Progenitor cell of endocrine pancreas (in vitro differentiated cells): ENCODE measurements around the gene CCS. TPM values are rescaled to one million over a fixed set of nuclear protein-coding genes. Genes with fewer than 3 reads are reported as not detected.
A peak's percentile ranks its signal among the peaks of the same experiment; 100 is the strongest.

Source experiments
- DNase-seq: peaks from one replicate; pipeline ENCODE4 v3.0.0; 2021; ENCODE audit warnings: low spot score; ENCODE audit not compliant: unreplicated experiment
- H3K27ac Mint-ChIP-seq: 2 replicates; pipeline ENCODE4 v1.8.0; 2021; ENCODE audit warnings: mild to moderate bottlenecking, moderate library complexity, mixed read lengths
- H3K27me3 Mint-ChIP-seq: 2 replicates; pipeline ENCODE4 v1.8.0; 2021; ENCODE audit warnings: mixed read lengths
- H3K36me3 Mint-ChIP-seq: 2 replicates; pipeline ENCODE4 v1.8.0; 2022; ENCODE audit warnings: mixed read lengths; ENCODE audit not compliant: insufficient read depth
- H3K4me1 Mint-ChIP-seq: 2 replicates; pipeline ENCODE4 v1.8.0; 2021; ENCODE audit warnings: low read depth, mixed read lengths
- H3K4me3 Mint-ChIP-seq: 2 replicates; pipeline ENCODE4 v1.8.0; 2021; ENCODE audit warnings: low read depth, mild to moderate bottlenecking, moderate library complexity, mixed read lengths
- H3K9me3 Mint-ChIP-seq: 2 replicates; pipeline ENCODE4 v1.8.0; 2021; ENCODE audit warnings: low read depth, mixed read lengths
- total RNA-seq: library from RNA; stranded (reverse); gene quantifications from 2 replicates; pipeline ENCODE4 v1.2.1, GENCODE V29; 2021
- TF ChIP-seq, protein P1 (sequence below): fragments of 200-600 bp; sonication (generic); IDR thresholded peaks from one replicate; pipeline ENCODE4 v1.5.0; 2021; ENCODE audit warnings: antibody characterized with exemption, mild to moderate bottlenecking; ENCODE audit not compliant: unreplicated experiment

Gene CCS
- total RNA-seq, 1 donor from 2014 or later, result 49.7 TPM

DNA sequence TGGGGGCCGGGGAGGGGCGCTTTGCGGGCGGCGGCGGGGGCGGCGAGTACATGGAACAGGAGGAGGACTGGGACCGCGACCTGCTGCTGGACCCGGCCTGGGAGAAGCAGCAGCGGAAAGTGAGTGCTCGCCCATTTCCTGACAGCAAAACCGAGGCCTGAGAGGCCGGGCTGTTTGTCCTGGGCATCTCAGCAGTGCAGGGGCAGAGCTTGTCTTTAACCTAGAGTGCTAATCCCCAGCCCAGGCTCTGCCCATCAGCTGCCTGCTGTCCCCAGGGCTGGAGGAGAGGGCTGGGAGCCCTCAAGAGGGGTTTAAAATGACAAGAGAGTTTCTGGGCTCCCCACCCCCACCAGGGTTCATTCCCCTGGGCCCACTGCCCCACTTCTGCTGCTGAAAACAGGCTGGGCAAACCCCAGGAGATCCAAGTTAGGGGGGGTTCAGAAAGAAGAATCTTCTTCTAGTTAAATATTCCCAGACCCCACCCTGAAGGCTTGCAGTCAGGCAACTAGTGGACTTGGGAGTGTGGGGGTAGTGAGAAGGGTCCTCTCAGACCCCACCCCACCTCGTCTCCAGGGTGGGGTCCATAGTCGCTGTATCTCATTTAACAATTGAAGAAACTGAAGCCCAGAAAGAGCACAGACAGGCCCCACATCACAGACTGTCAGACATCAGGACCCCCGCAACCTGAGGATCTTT lies 45.9 kb upstream of the CCS start:
- H3K4me3 Mint-ChIP-seq, result peak overlapping the region; percentile 14
- no peak for DNase-seq

GRCh38 chr11:66547662-66548009 lies 45.3 kb upstream of the CCS start:
- Mint-ChIP-seq H3K36me3 (peaks cover under 1% of the 10 kb centered on the region), H3K27ac (no peak overlapping the region), H3K4me1 (peaks cover 12% of the 10 kb centered on the region), H3K27me3 (peaks cover 15% of the 10 kb centered on the region), H3K4me3 (no peak overlapping the region), H3K9me3 (no peaks in the 10 kb centered on the region)
- DNase-seq, result no peak
- TF ChIP-seq, protein P1, sequence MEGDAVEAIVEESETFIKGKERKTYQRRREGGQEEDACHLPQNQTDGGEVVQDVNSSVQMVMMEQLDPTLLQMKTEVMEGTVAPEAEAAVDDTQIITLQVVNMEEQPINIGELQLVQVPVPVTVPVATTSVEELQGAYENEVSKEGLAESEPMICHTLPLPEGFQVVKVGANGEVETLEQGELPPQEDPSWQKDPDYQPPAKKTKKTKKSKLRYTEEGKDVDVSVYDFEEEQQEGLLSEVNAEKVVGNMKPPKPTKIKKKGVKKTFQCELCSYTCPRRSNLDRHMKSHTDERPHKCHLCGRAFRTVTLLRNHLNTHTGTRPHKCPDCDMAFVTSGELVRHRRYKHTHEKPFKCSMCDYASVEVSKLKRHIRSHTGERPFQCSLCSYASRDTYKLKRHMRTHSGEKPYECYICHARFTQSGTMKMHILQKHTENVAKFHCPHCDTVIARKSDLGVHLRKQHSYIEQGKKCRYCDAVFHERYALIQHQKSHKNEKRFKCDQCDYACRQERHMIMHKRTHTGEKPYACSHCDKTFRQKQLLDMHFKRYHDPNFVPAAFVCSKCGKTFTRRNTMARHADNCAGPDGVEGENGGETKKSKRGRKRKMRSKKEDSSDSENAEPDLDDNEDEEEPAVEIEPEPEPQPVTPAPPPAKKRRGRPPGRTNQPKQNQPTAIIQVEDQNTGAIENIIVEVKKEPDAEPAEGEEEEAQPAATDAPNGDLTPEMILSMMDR, result no peak

More for the DNA sequence above, 45.9 kb upstream of the CCS start:
- Mint-ChIP-seq H3K27ac (no peak overlapping the region), H3K4me1 (peaks cover 12% of the 10 kb centered on the region), H3K27me3 (peaks cover 15% of the 10 kb centered on the region), H3K9me3 (no peaks in the 10 kb centered on the region), H3K36me3 (peaks cover 5% of the 10 kb centered on the region)
- TF ChIP-seq, protein P1, result no peak

GRCh38 chr11:66548041-66548440 lies 44.9 kb upstream of the CCS start:
- no peak for DNase-seq
- no peak overlapping the region for H3K27ac Mint-ChIP-seq
- TF ChIP-seq, protein P1, result no peak
- H3K4me1 Mint-ChIP-seq, result peaks cover 12% of the 10 kb centered on the region
- H3K27me3 Mint-ChIP-seq, result peaks cover 15% of the 10 kb centered on the region
- H3K36me3 Mint-ChIP-seq, result no peaks in the 10 kb centered on the region
- no peaks in the 10 kb centered on the region for H3K9me3 Mint-ChIP-seq
- no peak overlapping the region for H3K4me3 Mint-ChIP-seq

GRCh38 chr11:66548774-66549630 lies 44.0 kb upstream of the CCS start:
- H3K36me3 Mint-ChIP-seq, result no peaks in the 10 kb centered on the region
- peaks cover 15% of the 10 kb centered on the region for H3K27me3 Mint-ChIP-seq
- no peaks in the 10 kb centered on the region for H3K9me3 Mint-ChIP-seq
- no peak for DNase-seq
- no peak overlapping the region for H3K27ac Mint-ChIP-seq
- H3K4me3 Mint-ChIP-seq, result peak overlapping the region; percentile 1
- TF ChIP-seq, protein P1, result no peak
- H3K4me1 Mint-ChIP-seq, result peaks cover 10% of the 10 kb centered on the region

DNA sequence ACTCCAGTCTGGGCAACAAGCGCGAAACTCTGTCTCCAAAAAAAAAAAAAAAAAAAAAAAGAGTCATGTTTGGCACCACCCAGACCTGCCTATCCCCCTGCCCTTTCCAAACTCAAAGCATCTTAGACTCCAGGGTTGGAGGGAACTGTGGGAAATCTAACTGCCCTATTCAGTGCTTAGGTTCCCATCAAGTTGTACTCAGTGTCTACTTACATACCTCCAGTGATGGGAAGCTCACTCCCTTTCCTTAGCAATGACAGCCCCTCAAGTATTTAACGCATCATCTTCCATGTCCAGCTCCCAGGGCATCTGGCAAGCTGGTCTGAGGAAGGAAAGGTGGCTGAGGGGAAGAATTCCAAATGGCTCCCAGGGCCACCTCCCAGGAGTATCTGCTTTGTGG lies 43.3 kb upstream of the CCS start:
- Mint-ChIP-seq H3K4me1 (peaks cover 6% of the 10 kb centered on the region), H3K27me3 (peaks cover 15% of the 10 kb centered on the region), H3K36me3 (no peaks in the 10 kb centered on the region), H3K9me3 (no peaks in the 10 kb centered on the region), H3K4me3 (no peak overlapping the region), H3K27ac (no peak overlapping the region)
- no peak for DNase-seq
- TF ChIP-seq, protein P1, result no peak
